ENCODE measurements around the gene DBP.
"Not testable (repeated sequence)": the region's sequence is repeated elsewhere in the genome, so short reads cannot be mapped to it uniquely, and the experiment has no call there.

The DBP gene

GRCh38 chr19:48638831-48639381 lies 1.7 kb upstream of the DBP start:
- no peak for DNase-seq

DNA sequence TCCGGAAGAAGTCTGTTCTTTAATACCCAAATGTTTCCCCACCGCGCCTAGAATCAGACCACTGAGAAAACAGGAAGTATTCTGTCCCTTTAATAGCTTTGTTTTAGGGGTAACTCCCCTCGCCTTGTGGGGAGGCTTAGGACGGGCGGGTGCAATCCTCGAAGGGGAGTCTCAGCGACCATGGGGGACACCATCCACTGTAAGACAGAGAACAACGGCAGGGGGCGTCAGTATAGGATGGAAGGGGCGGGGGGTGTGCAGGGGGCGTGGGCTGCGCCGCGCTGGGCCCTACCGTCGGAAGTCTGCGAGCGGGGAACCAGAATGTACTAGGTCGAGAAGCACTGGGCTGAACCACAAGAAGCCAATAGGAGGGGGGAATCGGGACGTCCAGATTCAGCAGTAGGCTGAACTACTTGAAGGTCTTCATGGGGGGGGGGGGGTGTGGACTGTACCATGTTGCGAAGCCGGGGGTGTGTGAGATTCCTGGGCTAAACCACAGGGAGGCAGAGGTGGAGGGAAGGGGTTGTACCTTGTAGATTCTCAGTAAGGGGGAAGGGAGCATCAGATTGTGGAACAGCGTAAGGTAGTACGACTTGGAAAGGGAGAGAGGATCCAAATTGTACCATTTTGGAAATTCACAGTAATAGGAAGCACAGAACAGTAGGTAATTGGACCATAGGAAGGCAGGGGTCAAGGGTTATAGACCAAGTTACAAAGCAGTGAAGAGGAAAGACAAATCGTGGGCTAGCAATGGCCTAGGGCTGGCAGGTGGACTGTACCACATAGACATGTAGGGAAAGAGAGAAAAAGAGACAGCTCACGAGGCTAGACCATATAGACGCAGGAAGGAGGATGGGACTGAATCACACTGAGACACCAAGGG lies 1.0 kb upstream of the DBP start:
- DNase-seq, result peak; percentile 80 to 85

GRCh38 chr19:48637449-48637947 lies 319 bp upstream of the DBP start:
- DNase-seq, result peak; percentile 97

DNA sequence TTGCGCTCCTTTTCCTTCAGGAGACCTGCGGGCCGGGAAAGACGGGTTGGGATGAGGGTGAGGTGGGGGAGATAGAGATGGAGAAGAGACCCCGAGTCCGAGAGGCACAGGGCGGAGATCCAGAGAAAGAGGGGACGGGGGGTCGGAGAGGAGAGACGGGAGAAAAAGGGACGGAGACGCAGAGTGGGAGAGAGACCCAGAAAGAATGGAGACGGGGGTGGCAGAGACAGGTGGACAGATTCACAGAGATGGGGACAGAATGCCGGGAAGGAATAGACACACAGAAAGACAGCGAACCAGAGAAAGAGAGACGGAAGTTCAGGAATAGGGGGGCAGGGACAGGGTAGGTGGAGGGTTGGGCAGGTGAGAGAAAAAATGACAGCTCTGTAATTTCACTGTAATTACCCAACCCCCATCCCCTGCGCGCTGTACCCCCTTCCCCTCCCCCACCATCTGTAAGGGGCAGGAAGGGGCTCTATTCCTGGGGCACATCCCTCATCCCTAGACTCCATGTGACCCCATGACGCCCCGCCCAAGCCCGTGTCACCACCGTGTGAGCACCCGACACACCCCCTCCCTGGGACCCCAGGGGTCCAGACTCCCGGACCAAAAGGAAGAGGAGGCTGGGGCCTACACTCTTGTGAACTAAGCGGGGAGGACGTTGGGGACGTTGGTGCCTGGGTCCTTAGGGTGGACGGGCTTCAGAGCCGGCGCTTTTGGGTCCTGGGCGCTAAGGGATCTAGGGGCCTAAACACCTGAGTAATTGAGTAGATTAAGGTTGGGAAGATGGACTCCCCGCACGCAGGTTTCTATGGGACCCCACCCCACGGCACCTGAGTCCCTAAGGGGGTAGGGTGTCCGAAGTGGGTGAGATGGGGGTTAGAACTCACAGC lies 967 bp downstream of the DBP start:
- peak in 1 of 2 donors; percentile 19 for DNase-seq

GRCh38 chr19:48635263-48635965 lies 1.8 kb downstream of the DBP start:
- DNase-seq, result peak; percentile 48 to 63

GRCh38 chr19:48634424-48635262 lies 2.5 kb downstream of the DBP start:
- DNase-seq, result peak; percentile 62 to 78

DNA sequence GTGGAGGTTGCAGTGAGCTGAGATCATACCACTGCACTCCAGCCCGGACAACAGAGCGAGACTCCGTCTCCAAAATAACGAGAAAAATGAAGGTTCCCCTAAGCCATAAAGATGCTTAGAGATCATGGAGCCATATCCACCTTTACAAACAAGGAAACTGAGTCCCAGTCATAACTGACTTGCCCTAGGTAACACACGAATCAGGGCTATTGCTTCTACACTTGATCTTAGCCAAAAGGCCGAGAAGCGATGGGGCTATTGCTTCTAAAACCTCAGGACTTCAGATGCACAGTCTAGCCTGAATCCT lies 3.2 kb downstream of the DBP start:
- no peak for DNase-seq

DNA sequence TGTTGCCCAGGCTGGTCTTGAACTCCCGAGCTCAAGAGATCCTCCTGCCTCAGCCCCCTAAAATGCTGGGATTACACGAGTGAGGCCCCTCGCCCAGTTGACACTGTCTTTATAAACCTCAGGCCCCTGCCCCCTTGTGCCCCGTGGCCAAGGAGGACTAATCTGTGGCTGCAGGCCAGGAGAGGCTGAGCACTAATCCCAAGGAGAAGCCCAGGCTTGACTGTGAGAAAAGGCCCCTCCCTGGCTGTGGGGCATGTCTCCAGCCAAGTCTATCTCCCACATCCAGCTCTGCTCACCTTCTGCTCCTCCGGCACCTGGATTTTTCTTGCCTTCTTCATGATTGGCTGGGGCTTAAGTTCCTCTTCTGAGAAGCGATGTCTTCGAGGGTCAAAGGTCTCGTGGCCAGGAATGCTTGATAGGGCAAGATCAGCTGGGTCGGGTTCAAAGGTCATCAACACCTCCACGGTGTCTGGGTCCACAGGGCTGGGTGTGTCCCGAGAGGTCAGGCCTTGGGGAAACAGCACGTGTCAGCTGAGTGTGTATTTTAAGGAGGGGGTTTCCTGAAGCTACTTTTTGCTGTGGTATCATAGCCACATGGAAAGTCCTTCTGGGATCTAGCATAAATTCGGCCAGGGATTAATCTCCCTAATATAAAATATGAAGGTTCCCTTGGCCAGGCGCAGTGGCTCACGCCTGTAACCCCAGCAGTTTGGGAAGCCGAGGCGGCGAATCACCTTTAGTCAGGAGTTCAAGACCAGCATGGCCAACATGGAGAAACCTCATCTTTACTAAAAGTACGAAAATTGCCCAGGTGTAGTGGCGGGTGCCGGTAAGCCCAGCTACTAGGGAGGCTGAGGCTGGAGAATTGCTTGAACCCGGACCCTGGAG lies 3.8 kb downstream of the DBP start:
- no peak for DNase-seq

DNA sequence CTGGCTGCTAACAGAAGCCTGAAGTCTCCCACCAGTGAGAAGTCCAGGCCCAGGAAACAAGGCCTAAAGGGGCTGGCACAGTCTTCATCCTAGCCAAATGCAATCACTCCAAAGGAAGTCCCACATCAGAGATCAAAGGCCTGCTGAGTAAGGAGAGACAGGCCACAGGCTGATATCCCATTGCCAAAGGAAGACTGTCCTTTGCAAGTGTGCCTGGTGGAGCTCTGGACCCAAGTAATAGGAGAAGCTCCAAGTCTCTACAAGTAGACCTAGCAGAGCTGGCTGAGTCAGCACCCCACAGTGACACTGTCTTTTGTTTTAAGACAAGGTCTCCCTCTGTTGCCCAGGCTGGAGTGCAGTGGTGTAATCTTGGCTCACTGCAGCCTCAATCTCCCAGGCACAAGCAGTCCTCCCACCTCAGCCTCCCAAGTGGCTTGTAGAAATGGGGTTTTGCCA lies 4.5 kb downstream of the DBP start:
- DNase-seq, result no peak

DNA sequence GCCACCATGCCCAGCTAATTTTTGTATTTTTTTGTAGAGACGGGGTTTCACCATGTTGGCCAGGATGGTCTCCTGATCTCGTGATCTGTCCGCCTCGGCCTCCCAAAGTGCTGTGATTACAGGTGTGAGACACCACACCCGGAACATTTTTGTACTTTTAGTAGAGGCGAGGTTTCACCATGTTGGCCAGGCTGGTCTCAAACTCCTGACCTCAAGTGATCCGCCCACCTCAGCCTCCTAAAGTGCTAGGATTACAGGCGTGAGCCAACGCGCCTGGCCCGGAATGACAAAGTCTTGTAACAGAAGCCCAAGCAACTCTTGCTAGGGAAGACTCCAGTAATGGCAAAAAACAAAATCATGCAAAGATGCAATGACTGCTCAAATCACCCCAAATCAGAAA lies 4.9 kb downstream of the DBP start:
- not testable (repeated sequence) for DNase-seq

DNA sequence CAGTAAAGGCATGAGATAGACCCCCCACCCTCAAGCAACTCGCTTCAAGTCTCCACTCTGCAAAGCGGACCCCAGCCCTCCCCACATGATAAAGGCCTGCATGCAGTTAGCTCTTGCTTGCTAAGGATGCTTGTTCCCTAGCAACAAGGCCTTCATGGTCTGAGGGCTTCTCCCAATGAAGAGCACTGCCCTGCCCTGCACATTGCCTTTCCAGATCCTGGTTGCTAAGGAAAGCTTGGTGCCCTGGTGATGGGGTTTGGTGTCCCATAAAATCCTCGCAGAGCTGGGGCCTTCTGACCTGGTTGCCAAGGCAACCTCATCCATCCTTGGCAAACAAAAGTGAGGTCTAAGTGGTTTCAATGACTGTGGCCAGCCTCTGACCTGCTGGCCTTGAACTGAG lies 6.0 kb downstream of the DBP start:
- no peak for DNase-seq

- DNase-seq, result no peak
These were observed 6.7 kb downstream of the DBP start for GRCh38 chr19:48630296-48631063.

DNA sequence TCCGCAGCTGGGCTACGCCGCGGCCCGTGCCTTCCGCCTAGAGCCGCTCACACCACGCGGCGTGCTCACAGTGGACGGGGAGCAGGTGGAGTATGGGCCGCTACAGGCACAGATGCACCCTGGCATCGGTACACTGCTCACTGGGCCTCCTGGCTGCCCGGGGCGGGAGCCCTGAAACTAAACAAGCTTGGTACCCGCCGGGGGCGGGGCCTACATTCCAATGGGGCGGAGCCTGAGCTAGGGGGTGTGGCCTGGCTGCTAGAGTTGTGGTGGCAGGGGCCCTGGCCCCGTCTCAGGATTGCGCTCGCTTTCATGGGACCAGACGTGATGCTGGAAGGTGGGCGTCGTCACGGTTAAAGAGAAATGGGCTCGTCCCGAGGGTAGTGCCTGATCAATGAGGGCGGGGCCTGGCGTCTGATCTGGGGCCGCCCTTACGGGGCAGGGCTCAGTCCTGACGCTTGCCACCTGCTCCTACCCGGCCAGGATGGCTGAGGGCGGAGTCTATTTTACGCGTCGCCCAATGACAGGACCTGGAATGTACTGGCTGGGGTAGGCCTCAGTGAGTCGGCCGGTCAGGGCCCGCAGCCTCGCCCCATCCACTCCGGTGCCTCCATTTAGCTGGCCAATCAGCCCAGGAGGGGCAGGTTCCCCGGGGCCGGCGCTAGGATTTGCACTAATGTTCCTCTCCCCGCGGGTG lies 7.4 kb downstream of the DBP start:
- DNase-seq, result no peak

DNA sequence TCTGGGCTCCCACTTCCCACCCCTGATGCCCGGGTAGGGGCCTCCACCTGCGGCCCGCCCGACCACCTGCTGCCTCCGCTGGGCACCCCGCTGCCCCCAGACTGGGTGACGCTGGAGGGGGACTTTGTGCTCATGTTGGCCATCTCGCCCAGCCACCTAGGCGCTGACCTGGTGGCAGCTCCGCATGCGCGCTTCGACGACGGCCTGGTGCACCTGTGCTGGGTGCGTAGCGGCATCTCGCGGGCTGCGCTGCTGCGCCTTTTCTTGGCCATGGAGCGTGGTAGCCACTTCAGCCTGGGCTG lies 7.9 kb downstream of the DBP start:
- DNase-seq, result no peak

- no peak for DNase-seq
These were observed 8.5 kb downstream of the DBP start for GRCh38 chr19:48628486-48629296.

GRCh38 chr19:48627865-48628314 lies 9.3 kb downstream of the DBP start:
- DNase-seq, result no peak

DNA sequence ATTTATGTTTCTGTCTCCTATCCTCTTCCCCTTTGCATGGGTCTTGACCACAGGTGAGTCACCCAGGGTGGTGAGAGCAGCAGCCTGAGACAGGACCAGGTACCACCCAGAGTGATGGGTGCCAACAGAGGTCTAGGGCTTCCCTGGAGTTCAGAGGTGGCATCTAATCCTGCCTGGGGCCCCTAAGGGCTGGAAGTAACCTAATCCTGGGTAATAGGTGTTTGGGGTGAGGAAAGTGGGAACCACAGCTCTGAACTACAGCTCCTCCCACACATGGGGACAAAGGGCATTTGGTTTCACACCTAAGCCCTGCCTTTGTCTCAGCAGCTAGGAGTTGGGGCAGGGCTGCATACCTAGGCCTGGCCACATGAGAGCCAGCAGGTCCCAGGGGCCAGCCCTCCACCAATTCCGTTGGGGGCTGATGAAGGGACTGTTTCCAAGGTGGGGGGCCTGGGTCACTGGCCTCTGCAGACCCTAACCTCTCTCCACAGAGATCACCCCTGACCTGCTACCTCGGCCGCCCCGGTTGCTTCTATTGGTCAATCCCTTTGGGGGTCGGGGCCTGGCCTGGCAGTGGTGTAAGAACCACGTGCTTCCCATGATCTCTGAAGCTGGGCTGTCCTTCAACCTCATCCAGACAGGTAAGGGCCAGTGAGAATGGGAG lies 9.8 kb downstream of the DBP start:
- no peak for DNase-seq

GRCh38 chr19:48625891-48626327 lies 11.3 kb downstream of the DBP start:
- no peak for DNase-seq
